GM12891 (cell line): ENCODE results near the gene HIBADH.

Experiments used
- POLR2A ChIP-seq: IDR thresholded peaks from 2 replicates; pipeline ENCODE4 v1.6.1; 2011; ENCODE audit warnings: low read depth, low read length, control low read depth
- POLR2AphosphoS5 ChIP-seq: IDR thresholded peaks from 2 replicates; pipeline ENCODE4 v1.6.1; 2011; ENCODE audit warnings: low read depth, low read length, control low read depth
- POU2F2 ChIP-seq: IDR thresholded peaks from 2 replicates; pipeline ENCODE4 v1.6.1; 2011; ENCODE audit warnings: low read depth, mild to moderate bottlenecking, control low read depth, low read length, moderate library complexity
- SPI1 ChIP-seq: IDR thresholded peaks from 2 replicates; pipeline ENCODE4 v1.6.1; 2011; ENCODE audit warnings: low read depth, low read length, control low read depth

GRCh38 chr7:27631391-27631790, 31.3 kb downstream of the HIBADH start:
- TF ChIP-seq POLR2AphosphoS5, result no peak
- TF ChIP-seq POU2F2, result no peak
- TF ChIP-seq POLR2A, result no peak
- no peak for TF ChIP-seq SPI1
